Measurements from ENCODE around the gene CACNB4.

- no peak for TF ChIP-seq CTCF (IDR thresholded peaks at IDR 0.05)
- TF ChIP-seq POLR2A (IDR thresholded peaks at IDR 0.05) = no peak
These were observed 117.0 kb downstream of the CACNB4 start for GRCh38 chr2:151981886-151982285.

All from tibial nerve (tissue), 3 donors.